Non-pigmented ciliary epithelial cell (primary cell): ENCODE data around the gene RAD18.
A peak's percentile ranks its signal among the peaks of the same experiment; 100 is the strongest.

Experiments
- DNase-seq: peaks from one replicate; pipeline ENCODE4 v3.0.0-alpha.2; 2010; ENCODE audit warnings: low read depth

Gene RAD18

DNA sequence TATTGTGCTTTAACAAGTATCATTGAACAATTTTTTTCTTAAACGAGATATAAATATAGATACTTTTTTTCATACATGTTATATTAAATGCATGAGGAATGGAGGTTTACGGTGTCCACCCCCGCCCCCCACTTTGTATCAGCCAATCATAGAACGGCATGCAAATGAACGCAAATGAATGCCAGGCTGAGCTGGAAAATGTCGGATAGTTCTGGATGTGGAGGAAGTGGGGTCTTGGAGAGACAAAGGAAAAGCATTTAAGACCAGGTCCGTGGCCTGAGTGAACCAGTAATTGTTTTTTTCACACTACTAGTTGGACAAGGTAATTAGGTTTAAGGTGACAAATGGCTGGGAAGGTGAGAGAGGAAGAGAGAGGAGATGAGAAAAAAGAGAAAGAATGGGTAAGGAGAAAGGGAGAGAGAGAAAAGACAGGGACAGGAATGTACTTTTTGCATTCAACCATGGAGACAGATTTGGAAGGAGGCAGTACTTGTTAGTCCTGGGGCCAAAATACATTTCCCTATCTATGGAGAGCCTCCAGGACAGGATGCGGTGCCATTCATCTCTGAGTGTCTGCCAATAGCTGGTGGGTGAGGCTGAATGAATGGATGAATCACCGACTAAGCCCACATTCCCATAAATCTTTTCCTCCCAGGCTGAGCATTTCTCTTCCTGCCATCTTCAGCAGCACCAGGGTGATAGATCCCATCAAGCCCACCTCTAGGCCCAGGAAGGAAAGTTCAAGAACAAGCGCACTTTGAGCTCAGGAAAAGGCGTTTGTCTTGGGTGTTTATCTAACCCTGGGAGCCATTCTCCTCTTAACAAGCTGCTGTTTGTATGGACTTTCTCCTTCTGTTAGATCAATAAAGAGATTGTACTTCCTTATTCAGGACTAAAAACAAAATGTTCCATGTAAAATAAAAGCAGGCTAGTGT, 1.4 kb upstream of the RAD18 start:
- DNase-seq = no peak

- no peak for DNase-seq
Measured at GRCh38 chr3:8962226-8962861, 928 bp downstream of the RAD18 start.

DNA sequence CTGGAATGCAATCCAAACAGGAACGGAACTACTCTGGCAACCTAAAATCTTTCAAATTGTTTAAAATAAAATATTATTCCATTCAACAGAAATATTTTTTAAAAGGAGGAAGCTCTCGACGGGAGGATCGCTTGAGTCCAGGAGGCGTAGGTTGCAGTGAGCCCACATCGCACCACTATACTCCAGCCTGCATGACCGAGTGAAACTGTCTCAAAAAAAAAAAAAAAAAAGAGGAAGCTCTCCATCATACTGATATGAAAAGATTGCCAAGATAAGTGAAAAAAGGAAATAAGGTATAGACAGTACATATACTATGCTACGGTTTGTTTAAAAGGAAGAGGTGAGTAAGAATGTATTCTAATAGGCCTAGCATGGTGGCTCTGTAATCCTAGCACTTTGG, 3.6 kb downstream of the RAD18 start:
- DNase-seq = no peak

DNA sequence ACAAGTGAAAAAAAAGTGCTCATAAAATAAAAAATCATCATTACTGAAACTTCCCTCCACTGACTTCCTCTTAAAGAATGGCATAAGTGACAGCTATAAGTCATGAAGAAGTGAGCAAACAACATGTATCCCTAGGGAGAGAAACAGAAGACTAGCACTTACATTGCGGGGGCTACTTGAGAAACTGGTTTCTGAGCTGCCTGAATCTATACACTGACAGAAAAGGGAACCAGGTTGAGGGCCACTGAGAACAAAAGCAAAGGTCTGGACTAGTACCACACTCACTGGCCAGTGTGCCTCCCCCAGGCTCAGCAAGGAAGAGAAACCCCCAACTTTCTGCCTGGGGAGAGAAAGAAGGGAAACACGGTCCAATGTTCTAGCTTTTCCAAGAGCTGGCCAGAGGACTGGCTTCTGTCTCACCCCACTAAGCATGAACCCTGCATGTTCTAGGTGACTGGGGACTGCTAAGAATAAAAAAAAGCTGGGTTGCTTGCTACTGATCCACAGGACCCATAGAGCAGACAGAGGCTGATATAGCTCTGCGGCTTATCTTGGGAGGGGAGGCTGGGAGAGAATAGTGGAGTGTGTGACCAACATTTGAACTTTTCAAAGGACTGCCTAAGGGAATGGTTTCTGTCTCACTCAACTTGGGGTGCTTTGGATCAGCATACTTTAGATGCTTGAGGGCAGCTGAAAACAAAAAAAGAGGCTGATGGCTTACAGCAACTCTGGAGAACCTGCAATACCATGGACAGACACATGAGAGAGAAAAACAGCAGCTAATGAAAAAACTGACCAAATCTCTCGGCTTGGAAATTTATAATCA, 8.1 kb downstream of the RAD18 start:
- DNase-seq = peak; percentile 76

DNA sequence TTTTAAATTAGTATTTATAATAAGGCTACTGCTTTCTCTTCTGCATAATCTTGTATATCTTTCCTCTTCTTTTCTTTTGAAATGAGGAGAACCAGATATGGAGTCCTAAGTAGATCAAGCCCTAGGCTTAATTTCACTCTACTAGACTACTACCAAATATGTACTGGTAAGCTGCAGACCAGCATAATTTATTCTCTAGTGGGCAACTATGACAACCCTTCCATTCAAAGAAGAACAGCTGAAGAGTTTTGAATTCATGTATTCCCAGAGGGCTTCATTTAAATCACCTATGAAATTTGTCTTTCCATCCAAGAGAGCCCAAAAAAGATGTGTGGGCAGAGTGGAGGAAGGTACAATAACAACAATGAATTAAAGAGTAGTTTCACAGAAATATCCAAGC, 10.0 kb downstream of the RAD18 start:
- no peak for DNase-seq

DNA sequence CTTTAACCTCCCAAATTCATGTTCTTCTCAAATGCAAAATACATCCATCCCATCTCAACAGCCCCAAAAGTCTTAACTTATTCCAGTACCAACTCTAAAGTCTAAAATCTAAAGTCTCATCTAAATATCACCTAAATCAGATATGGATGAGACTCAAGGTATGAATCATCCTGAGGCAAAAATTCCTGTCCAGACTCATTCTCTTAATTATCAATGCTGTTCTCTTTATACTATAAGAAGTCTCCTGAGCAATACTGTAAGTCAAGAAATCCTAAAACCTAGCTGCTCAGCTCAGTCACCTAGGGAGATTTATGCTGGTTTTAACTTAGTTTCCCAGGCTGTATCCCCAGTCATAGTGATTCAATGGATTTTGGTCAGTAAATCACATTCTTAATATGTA, 11.1 kb downstream of the RAD18 start:
- DNase-seq = no peak

DNA sequence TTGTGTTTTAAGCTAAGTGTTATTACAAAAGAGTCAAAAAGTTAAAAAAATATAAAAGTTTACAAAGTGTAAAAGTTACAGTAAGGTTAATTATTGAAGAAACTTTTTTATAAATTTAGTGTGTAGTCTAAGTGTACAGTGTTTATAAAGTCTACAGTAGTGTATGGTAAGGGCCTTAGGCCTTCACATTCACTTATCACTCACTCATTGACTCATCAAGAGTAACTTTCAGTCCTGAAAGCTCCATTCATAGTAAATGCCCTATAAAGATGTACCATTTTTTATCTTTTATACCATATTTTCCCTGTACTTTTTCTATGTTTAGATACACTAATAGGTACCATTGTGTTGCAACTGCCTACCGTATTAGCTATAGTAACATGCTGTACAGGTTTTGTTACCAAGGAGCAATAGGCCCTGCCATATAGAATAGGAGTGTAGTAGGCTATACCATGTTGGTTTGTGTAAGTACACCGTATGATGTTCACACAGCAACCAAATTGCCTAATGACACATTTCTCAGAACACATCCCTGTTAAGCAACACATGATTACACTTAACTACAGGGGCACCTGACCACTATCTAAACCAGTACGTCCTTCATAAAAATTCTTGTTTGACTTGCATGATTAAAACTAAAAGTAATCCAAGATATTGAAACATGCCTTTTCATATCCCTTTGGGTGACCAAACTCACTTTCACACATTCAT, 17.2 kb downstream of the RAD18 start:
- no peak for DNase-seq

GRCh38 chr3:8942746-8943488, 20.4 kb downstream of the RAD18 start:
- DNase-seq = no peak

- DNase-seq = no peak
Measured at GRCh38 chr3:8942115-8942514, 21.2 kb downstream of the RAD18 start.

DNA sequence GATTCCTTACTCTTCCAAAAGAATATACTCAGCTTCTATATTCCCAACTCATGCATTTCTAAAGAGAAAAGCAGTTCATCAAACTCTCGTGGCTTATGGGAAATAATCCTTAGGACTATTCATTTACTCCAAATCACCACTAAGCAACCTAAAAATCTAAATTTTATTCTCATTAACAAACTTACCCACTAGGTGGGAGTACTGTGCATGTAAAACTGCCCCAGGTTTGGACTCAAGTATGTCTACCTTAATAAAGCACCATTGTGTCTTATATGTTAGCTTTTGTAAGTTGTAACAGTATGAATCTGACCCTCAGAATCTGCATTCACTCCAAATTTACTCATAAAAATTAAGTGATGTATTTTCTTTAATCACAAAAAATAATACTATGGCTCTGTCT, 25.3 kb downstream of the RAD18 start:
- DNase-seq = peak; percentile 34

DNA sequence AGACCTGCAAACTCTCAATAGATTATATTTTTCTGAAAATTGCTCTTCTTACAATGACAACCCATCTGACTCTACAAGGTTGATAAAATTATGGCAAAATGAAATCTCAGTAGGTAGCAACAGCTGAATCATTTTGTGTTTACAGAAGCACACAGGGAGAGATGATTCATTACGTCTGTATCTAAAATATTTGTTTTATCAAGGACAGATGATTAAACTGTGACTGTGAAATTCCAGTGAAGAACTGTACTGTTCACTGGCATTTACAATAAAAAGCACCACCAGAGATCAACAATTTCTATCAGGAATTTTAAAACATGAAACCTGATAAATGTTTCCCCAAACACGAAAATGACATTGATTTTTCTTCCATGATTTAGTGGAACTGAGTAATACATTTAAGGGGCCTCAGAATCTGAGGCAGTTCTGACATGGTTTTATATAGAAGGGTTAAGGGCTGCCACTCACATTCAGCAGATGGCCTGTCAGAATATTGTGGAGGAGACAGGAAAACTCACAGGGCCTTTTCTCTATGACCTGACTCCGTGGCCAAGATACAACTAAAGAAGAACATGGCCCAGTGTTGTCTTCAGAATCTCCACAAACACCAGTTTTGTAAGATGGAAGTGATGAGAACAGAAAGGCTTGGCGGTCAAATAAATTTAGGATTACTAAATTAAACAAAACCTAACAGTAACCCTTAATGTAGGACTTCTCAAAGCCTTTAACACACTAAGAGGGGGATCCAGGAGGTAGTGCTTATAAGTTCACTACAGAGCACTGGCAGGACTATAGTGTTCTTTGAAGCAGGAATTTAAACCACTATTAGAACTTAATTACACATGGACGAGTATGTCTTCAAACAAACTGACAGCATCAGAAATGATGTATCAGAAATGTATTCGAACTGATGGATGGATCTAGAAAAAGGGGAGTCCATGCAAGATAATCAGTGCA, 25.9 kb downstream of the RAD18 start:
- peak; percentile 85 for DNase-seq

DNA sequence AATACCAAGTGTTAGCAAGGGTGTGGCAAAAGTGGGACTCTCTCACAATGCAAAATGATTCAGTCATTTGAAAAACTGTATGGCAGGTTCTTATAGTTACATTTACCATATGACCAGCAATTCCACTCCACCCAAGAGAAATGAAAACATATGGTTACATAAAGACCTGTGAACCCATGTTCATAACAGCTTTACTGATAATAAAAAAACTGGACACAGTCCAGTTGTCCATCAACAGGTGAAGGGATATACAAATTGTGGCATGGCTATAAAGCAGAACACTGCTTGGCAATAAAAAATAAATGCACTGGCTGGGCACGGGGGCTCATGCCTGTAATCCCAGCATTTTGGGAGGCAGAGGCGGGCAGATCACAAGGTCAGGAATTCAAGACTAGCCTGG, 30.8 kb downstream of the RAD18 start:
- DNase-seq = no peak

- no peak for DNase-seq
Measured at GRCh38 chr3:8931342-8931741, 31.9 kb downstream of the RAD18 start.

DNA sequence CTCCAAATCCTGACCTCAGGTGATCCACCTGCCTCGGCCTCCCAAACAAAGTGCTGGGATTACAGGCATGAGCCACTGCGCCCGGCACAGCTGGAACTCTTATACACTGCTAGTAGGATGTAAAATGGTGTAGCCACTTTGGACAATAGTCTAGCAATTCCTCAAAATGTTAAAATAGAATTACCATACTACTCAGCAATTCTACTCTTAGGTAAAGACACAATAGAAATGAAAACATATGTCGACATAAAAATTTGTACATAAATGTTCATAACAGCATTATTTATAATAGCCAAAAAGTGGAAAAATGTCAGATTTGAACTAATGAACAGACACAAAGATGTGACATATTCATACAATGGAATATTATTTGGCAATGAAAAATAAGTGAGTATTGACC, 33.4 kb downstream of the RAD18 start:
- DNase-seq = no peak

DNA sequence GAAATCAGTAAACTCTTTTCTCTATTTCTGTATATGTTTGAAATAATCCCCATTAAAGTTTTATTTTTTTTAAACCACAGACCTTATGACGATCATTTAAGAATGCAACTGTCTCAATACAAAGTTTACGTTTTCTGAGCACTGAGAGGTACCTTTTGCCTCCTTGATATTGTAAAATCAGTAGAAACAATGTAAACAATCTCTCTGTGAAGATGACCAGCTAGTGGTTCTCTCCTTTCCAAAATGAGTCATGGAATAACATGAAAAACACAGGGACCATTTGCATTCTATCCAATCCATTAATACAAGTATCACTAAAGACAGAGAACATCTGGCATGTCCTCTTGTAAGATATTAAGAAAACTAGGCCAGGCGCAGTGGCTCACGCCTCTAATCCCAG, 48.8 kb downstream of the RAD18 start:
- no peak for DNase-seq

DNA sequence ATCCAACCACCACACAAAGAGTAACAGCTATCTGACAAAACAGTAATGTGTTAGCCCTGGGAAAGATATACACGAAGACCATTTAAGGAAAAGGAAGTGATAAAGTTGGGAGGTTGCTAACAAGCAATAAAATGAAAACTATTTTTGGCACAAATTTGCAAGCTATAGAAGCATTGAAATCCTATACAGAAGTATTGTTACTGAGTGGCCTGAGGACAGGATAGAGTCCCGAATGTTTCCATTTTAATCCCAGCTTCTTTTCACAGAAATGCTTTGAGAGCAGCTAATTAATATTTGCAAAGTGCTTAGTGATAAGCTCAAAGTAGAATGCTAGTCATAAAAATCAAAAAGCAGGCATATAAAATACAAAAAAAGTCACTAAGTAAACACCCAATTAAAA, 51.5 kb downstream of the RAD18 start:
- DNase-seq = no peak

GRCh38 chr3:8909160-8909559, 54.1 kb downstream of the RAD18 start:
- no peak for DNase-seq

DNA sequence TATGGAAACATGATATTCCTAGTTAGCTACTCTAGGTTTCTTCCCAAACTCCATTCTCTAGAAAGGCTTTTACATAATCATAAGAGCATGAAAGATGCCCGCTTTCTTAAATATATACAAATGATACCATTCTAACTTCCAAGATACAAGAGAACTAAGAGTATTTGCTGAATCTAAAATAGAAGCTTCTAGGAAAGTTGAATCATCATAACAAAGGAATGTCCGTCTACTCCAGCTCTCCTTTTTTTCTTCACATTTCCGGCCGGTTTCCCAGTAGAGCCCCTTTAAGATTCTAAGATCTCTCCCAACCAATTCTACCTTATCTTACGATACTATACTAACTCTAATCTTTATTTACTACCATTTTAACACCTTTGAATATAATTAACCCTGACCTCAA, 60.1 kb downstream of the RAD18 start:
- no peak for DNase-seq

GRCh38 chr3:8900869-8901268, 62.4 kb downstream of the RAD18 start:
- DNase-seq = no peak

GRCh38 chr3:8899876-8900460, 63.3 kb downstream of the RAD18 start:
- no peak for DNase-seq
